Fibroblast of pulmonary artery (primary cell): ENCODE data around the gene PROP1.
"Not testable (repeated sequence)": the region's sequence is repeated elsewhere in the genome, so short reads cannot be mapped to it uniquely, and the experiment has no call there.

Experiments
- DNase-seq: peaks from one replicate; pipeline ENCODE4 v3.0.0-alpha.2; 2010; ENCODE audit warnings: low read depth
- H3K4me3 ChIP-seq: replicated peaks from 2 replicates; pipeline ENCODE4 v1.5.1; 2011; ENCODE audit warnings: low read depth, mild to moderate bottlenecking, control low read depth, low read length, moderate library complexity
- TF ChIP-seq, protein P1 (sequence below): IDR thresholded peaks from 2 replicates; pipeline ENCODE4 v1.5.1; 2011; ENCODE audit warnings: mild to moderate bottlenecking, control low read depth, low read length, inconsistent platforms; ENCODE audit errors: missing control alignments

PROP1 gene

DNA sequence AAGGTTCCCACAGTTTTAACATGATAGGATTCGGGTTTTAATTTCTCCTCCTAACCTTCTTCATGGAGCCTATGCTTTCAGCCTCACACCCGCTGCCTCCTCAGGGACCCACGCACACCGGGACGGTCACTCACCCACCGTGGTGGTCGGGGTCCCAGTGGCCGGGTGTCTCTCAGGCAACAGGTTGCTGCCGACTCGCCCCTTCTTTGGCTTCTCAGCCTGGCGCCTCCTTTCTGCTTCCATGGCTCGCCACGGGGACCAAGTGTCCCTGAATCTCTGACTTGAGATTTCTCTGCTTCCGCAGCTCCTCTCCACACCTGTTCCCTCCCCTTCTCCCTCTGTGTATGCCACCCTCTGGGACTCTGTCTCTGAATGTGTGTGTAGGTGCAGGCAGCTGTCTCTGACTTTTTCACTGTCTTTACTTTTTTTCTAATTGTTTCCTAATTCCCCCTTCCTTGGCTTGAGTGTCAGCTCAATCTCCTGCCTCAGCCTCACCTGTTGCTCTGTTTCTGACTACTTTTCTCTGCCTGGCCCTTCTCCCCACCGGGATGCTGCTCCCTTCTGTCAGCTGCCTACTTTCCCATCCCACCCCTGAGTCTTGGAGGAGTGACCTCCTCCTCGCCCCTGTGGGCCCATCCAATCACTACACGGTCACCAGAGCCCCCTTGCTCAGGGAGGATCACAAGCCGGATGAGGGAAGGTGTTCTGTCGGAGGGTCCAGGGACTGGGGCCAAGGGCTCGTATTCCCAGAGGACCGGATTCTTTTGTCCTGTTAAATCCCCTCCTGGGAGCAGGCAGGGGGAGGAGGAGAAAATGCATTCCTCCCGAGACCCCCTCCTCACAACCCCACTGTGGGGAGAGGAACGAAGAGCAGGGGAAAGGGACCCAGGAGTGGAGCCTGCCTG is at the start of gene PROP1:
Gene PROP1 (minus strand): TSS at position 552 of the 905 bp plus-strand sequence. CDS start 309 bp downstream, at position 243.
- no peak within 1 kb of the TSS for H3K4me3 ChIP-seq
- DNase-seq = no peak
- TF ChIP-seq, protein P1, sequence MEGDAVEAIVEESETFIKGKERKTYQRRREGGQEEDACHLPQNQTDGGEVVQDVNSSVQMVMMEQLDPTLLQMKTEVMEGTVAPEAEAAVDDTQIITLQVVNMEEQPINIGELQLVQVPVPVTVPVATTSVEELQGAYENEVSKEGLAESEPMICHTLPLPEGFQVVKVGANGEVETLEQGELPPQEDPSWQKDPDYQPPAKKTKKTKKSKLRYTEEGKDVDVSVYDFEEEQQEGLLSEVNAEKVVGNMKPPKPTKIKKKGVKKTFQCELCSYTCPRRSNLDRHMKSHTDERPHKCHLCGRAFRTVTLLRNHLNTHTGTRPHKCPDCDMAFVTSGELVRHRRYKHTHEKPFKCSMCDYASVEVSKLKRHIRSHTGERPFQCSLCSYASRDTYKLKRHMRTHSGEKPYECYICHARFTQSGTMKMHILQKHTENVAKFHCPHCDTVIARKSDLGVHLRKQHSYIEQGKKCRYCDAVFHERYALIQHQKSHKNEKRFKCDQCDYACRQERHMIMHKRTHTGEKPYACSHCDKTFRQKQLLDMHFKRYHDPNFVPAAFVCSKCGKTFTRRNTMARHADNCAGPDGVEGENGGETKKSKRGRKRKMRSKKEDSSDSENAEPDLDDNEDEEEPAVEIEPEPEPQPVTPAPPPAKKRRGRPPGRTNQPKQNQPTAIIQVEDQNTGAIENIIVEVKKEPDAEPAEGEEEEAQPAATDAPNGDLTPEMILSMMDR = no peak

DNA sequence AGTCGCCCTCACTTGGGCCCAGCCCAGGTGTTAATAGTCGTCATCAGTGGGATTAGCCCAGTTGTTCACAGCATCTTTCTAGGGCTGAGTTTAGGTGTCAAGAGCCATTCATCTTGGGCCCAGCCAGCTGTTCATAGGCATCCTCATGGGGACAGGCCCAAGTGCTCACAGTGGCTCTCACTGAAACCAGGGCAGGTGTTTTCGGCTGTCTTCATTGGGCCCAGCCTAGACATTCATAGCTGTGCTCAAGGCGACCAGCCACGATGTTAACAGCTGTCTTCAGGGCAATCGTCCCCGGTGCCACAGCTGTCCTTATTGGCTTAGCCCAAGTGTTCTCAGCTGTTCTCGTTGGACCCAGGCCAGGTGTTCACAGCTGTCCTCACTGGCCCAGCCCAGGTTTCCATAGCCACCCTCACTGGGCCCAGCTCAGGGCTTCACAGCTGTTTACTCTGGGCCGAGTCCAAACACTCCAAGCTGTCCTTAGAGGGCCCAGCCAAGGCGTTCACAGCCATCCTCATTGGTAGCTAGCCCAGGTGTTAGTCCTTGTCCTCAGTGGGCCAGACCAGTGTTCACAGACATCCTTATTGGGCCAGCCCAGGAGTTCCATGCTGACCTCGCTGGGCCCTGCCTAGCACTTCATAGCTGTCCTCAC is 23.5 kb upstream of the PROP1 start:
- DNase-seq, H3K4me3 ChIP-seq: not testable (repeated sequence)

DNA sequence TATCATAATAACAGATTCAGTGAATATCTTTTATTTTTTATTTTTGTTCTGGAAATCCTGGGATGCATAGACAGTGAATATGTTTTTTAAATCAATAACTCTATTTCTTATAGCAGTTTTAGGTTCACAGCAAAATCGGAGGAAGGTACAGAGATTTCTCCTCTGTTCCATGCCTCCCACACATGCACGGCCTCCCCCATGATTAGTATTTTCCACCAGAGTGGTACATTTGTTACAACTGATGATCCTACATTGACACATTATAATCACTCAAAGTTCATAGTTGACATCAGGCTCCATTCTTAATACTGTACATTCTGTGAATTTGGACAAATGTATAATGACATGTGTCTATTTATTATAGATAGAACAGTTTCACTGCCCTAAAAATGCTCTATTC is 16.7 kb upstream of the PROP1 start:
- not testable (repeated sequence) for DNase-seq, H3K4me3 ChIP-seq

DNA sequence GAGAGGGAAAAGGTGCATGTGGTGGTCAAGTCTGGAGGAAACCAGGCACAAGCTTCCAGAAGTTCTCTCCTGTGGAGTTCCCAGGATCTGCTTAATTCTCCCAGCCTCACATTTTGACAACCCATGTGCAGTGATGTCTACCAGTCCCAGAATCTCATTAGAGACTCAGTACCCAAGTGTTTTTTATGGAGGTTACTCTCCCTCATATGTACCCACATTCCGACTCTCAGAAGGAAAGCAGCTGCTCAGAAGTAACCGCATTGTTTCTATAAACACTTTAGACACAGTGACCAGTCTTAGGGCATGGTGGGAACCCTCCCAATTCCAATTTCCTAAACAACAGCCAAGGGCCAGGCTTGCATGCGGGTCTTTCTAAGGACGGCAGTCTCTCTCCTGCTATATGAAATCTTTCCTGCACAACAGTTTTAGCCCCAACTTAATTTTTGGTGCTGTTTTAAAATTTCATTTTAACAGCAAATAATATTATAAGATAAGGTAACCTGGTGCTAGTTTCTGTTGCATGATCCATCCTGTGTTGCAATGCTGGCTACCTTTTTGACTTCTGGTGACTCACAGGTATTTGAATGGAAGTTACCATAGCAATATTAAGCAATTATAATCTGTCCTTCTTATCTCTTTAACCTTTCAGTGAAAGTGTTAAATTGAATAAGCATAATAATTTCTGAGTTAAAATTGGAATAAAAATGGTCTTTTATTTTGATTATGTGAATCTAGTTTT is 15.9 kb upstream of the PROP1 start:
- H3K4me3 ChIP-seq, DNase-seq: not testable (repeated sequence)

DNA sequence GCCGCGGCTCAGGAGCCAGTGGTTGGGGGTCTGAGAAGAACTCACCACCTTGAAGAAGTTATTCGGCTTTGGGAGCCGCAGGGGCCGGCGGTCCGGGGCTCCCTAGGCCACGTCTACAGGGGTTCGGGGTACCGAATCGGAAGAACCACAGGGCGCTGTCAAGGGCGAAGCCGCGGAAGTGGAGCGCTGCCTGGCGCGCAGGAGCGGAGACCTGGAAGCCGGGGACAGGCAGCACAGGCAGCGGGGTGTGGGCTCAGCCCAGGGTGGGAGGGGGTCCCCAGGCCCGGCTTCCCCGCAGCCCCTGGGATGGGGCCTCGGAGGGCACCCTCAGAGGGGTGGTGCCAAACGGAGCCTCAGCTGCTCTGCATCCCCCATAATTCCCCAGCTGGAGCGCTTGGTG is 11.2 kb upstream of the PROP1 start:
- not testable (repeated sequence) for DNase-seq, H3K4me3 ChIP-seq

DNA sequence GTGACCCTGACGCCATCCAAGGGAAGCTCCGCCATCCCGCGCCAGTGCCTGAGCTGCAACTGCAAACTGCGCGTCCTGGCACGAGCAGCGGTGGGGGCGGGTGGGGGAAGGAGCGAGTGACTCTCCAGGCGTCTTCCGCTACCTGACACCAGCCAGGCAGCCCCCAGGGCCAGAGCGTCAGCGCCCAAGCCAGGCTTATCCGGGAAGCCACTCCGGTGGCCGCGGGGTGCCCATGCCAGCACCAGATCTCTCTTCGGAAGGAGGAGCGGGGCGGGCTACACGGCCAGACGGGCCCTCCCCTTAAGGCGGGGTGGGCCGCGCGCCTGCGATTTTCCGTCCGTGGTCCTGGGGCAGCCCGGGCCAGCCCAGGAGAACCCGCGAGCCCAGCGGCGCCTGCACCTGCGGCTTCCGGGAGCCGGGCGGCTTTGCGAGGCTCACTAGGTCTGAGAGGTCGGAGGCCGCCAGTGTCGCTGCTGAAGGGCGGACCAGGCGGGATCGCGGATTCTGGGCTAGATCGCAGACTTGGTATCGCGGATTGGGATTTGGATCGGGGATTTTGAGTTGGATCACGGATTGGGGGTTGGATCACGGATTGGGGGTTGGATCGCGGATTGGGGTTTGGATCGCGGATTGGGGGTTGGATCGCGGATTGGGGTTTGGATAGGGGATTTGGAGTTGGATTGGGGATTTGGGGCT is 10.6 kb upstream of the PROP1 start:
- not testable (repeated sequence) for DNase-seq, H3K4me3 ChIP-seq

DNA sequence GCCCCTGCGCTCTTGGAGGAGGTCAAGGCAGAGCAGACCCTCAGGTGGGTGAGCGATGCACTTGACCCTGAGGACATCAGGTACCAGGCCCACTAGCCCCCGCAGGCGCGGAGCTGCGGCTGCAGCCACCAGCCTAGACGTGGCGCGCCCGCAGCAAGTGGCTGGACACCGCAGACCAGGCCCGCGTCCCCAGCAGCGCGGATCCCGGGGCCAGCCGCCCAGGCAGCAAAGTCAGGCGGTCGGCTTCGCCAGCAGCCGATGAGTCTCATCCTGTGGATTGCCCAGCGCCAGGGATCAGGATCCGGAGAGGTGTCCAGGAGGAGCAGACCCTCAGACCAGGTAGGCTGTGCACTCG is 10.1 kb upstream of the PROP1 start:
- H3K4me3 ChIP-seq, DNase-seq: not testable (repeated sequence)

DNA sequence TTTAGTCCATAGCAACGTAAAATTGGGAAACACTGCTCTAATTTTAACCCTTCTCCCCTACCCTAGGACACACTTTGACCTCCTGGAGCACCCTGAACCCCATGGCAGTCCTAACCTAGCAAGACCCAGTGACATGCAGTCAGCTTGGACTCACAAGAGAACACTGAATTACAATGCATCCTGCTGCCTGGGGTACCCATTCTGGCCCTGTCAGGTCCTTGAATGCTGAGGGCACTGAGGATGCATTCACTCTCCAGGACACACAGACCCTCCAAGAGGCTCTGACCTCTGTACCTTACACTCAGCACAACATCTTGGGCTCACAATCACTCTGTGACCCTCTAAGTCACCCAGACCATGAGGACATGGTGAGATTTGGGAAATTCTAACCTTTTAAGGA is 1.8 kb upstream of the PROP1 start:
- no peak overlapping the region for H3K4me3 ChIP-seq
- TF ChIP-seq, protein P1 = no peak
- DNase-seq = no peak

DNA sequence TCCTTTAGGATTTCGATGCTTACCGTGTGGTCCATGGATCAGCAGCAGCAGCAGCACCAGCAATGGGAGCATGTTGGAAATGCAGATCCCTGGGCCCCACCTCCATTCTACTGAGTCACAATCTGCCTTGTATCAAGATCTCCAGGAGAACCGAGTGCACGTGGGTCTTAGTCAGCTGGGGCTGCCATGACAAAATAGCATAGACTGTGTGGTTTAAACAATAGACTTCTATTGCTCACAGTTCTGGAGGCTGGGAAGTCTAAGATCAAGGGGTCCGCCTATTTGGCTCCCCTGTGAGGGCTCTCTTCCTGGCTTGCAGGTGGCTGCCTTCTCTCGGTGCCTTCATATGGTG is 1.3 kb upstream of the PROP1 start:
- TF ChIP-seq, protein P1 = no peak
- no peak overlapping the region for H3K4me3 ChIP-seq
- no peak for DNase-seq
